Vagina (tissue), 2 donors: Measurements from ENCODE around the gene FHIT. TPM values are rescaled to one million over a fixed set of nuclear protein-coding genes. Genes with fewer than 3 reads are reported as not detected.

ENCODE experiments used
- DNase-seq, 2 donors: peaks; one replicate each; pipeline ENCODE4 v3.0.0-alpha.2; 2017; ENCODE audit errors: extremely low spot score in 2 of 2
- H3K27ac ChIP-seq: fragments of 200-600 bp; sonication (generic); one replicate; pipeline ENCODE4 v1.5.1; 2019
- H3K27me3 ChIP-seq: fragments of 200-600 bp; sonication (generic); one replicate; pipeline ENCODE4 v1.5.1; 2019
- H3K36me3 ChIP-seq, 2 donors: fragments of 200-600 bp; sonication (generic); one replicate each; pipeline ENCODE4 v1.5.1; 2017 to 2019
- H3K4me1 ChIP-seq: fragments of 200-600 bp; sonication (generic); one replicate; pipeline ENCODE4 v1.5.1; 2019
- H3K4me3 ChIP-seq, 2 donors: fragments of 200-600 bp; sonication (generic); 1 replicate in 1 of 2; 2 replicates in 1 of 2; pipeline ENCODE4 v1.5.1; 2016 to 2019
- H3K9me3 ChIP-seq: fragments of 200-600 bp; sonication (generic); one replicate; pipeline ENCODE4 v1.5.1; 2019
- POLR2A ChIP-seq, 2 donors: fragments of 450-650 bp; IDR thresholded peaks; one replicate each; pipeline ENCODE4 v1.6.1; 2017; ENCODE audit warnings: antibody characterized with exemption in 2 of 2, mild to moderate bottlenecking in 2 of 2, moderate library complexity in 2 of 2
- POLR2AphosphoS5 ChIP-seq, 2 donors: sonication (generic); formaldehyde crosslinking; IDR thresholded peaks; one replicate each; pipeline ENCODE4 v1.9.0; 2017; ENCODE audit warnings: antibody characterized with exemption in 2 of 2, mild to moderate bottlenecking in 2 of 2, low read depth in 1 of 2; ENCODE audit not compliant: insufficient read depth in 1 of 2
- intact Hi-C: fragments of 100-400 bp; cut with DNase I; formaldehyde crosslinking; loops from one replicate; pipeline ENCODE4 v1.15.1; 2023
- total RNA-seq: library from RNA; depleted of rRNA; stranded (reverse); fragments of >200 nt; gene quantifications from one replicate; pipeline ENCODE4 v1.2.3, GENCODE V29; 2016
- TF ChIP-seq, protein P1 (sequence below), 3 experiments: fragments of 450-650 bp in 2 of 3; fragments of 200-600 bp in 1 of 3; sonication (generic) in 1 of 3; IDR thresholded peaks; one replicate each; pipeline ENCODE4 v1.5.1; 2017 to 2019; ENCODE audit warnings: antibody characterized with exemption in 3 of 3, mild to moderate bottlenecking in 2 of 3, moderate library complexity in 2 of 3

The FHIT gene
- total RNA-seq, 1 donor from 2014 or later, result 7.9 TPM

- no peak for TF ChIP-seq POLR2AphosphoS5 (IDR thresholded peaks at IDR 0.05; ENCODE audit: insufficient read depth in 1 of 2, low read depth in 1 of 2)
- no peak for TF ChIP-seq POLR2A (IDR thresholded peaks at IDR 0.05)
- TF ChIP-seq, protein P1, sequence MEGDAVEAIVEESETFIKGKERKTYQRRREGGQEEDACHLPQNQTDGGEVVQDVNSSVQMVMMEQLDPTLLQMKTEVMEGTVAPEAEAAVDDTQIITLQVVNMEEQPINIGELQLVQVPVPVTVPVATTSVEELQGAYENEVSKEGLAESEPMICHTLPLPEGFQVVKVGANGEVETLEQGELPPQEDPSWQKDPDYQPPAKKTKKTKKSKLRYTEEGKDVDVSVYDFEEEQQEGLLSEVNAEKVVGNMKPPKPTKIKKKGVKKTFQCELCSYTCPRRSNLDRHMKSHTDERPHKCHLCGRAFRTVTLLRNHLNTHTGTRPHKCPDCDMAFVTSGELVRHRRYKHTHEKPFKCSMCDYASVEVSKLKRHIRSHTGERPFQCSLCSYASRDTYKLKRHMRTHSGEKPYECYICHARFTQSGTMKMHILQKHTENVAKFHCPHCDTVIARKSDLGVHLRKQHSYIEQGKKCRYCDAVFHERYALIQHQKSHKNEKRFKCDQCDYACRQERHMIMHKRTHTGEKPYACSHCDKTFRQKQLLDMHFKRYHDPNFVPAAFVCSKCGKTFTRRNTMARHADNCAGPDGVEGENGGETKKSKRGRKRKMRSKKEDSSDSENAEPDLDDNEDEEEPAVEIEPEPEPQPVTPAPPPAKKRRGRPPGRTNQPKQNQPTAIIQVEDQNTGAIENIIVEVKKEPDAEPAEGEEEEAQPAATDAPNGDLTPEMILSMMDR (IDR thresholded peaks at IDR 0.05), result no peak
- no peaks in the 10 kb centered on the region for H3K36me3 ChIP-seq
- no peak overlapping the region for H3K4me3 ChIP-seq
- intact Hi-C loops, result no loop called here
- H3K27me3 ChIP-seq, result no peaks in the 10 kb centered on the region
- no peak overlapping the region for H3K27ac ChIP-seq
- DNase-seq, result no peak
- H3K9me3 ChIP-seq, result no peaks in the 10 kb centered on the region
- no peaks in the 10 kb centered on the region for H3K4me1 ChIP-seq
These were observed 886.8 kb downstream of the FHIT start for GRCh38 chr3:60364475-60364874.

DNA sequence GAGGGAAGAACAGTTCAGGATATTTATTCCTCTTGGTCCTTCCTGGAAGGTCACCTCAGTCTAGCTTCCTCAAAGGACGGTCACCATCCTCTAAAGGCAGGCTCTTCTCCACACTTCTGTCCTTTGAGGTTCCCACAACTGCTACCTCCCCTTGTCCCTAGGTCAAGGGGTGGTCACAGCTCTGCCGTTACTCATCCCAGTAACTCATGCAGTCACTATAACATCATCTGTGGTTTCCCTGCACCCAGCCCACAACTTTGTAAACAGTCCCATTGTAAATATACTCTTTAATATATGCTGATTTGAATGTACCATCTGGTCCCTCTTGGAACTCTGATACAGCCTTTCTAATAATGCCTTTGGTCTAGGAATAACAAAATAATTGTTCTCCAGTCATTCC, 887.4 kb downstream of the FHIT start:
- Histone ChIP-seq H3K27ac (no peak overlapping the region), H3K36me3 (no peaks in the 10 kb centered on the region), H3K9me3 (no peaks in the 10 kb centered on the region), H3K4me3 (no peak overlapping the region), H3K4me1 (no peaks in the 10 kb centered on the region), H3K27me3 (no peaks in the 10 kb centered on the region)
- TF ChIP-seq POLR2A (IDR thresholded peaks at IDR 0.05) (no peak), POLR2AphosphoS5 (IDR thresholded peaks at IDR 0.05; ENCODE audit: insufficient read depth in 1 of 2, low read depth in 1 of 2) (no peak)
- TF ChIP-seq, protein P1 (IDR thresholded peaks at IDR 0.05), result no peak
- no peak for DNase-seq
- intact Hi-C loops, result no loop called here

DNA sequence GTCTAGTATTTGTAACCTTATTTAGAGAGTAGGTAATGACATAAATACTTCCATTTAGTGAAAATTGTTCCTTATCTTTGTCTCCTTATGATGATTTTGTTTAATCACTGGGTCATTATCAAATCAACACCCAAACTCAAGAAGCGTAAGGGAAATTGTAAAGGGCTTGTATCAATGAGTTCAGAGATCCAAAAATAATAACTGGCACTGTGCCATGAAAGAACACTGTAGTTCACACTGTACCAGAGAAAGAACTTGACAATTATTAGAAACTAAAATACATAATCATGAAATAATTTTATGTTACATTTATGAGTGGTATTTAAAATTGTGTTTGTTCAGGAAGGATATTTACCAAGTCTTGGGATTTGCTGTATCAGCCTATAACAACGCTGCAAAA, 895.4 kb downstream of the FHIT start:
- H3K4me1 ChIP-seq, result no peaks in the 10 kb centered on the region
- no peak for DNase-seq
- TF ChIP-seq POLR2AphosphoS5 (IDR thresholded peaks at IDR 0.05; ENCODE audit: insufficient read depth in 1 of 2, low read depth in 1 of 2) (no peak), POLR2A (IDR thresholded peaks at IDR 0.05) (no peak)
- TF ChIP-seq, protein P1 (IDR thresholded peaks at IDR 0.05), result no peak
- no peaks in the 10 kb centered on the region for H3K27me3 ChIP-seq
- no peaks in the 10 kb centered on the region for H3K36me3 ChIP-seq
- no peak overlapping the region for H3K4me3 ChIP-seq
- no peaks in the 10 kb centered on the region for H3K9me3 ChIP-seq
- intact Hi-C loops, result no loop called here
- no peak overlapping the region for H3K27ac ChIP-seq

DNA sequence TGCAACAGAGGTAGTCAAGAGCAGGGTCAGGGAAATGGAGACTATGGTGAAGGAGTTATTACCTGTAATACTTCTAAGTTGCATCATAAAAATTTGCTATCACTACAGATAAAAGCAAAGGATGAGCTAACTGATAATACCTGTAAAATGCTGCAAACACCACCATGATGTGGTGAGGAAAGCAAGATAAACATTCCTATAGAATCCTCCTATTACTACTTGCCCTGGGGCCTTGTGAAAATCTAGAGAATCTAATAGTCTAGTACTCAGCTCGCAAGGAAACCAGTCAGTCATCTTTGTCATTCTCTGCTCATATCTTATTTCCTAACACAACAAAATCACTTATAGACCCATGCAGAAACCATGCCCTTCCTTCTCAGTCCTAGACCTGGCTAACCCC, 899.8 kb downstream of the FHIT start:
- Histone ChIP-seq H3K9me3 (no peaks in the 10 kb centered on the region), H3K4me1 (no peaks in the 10 kb centered on the region), H3K36me3 (no peaks in the 10 kb centered on the region), H3K27ac (no peak overlapping the region), H3K4me3 (no peak overlapping the region), H3K27me3 (no peaks in the 10 kb centered on the region)
- no peak for TF ChIP-seq POLR2A (IDR thresholded peaks at IDR 0.05)
- no peak for DNase-seq
- intact Hi-C loops, result no loop called here

DNA sequence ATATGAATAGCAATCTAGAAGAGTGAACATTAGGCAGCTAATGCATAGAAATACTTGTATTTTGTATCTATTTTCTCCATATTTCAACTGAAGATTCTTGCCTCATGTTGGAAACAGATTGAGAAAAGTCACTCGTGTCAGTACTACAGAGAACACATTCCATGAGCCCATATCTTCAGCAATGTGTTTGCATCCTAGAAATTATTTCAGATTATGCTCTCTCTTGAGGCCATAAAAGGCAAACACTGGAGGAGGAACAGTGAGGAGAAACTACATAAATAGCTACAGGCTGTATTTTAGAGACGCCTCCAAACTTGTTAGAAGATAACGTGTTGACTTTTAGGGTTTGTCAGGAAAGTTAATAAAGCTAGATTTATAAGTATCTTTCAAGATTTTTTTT, 906.9 kb downstream of the FHIT start:
- intact Hi-C loops, result no loop called here
- H3K4me1 ChIP-seq, result no peaks in the 10 kb centered on the region
- no peak overlapping the region for H3K4me3 ChIP-seq
- no peaks in the 10 kb centered on the region for H3K9me3 ChIP-seq
- no peaks in the 10 kb centered on the region for H3K36me3 ChIP-seq
- TF ChIP-seq, protein P1 (IDR thresholded peaks at IDR 0.05), result no peak
- TF ChIP-seq POLR2AphosphoS5 (IDR thresholded peaks at IDR 0.05; ENCODE audit: insufficient read depth in 1 of 2, low read depth in 1 of 2) (no peak), POLR2A (IDR thresholded peaks at IDR 0.05) (no peak)
- DNase-seq, result no peak
- H3K27ac ChIP-seq, result no peak overlapping the region
- no peaks in the 10 kb centered on the region for H3K27me3 ChIP-seq

GRCh38 chr3:60343831-60344230, 907.4 kb downstream of the FHIT start:
- no peak overlapping the region for H3K27ac ChIP-seq
- no peak overlapping the region for H3K4me3 ChIP-seq
- no peaks in the 10 kb centered on the region for H3K36me3 ChIP-seq
- H3K4me1 ChIP-seq, result no peaks in the 10 kb centered on the region
- no peaks in the 10 kb centered on the region for H3K9me3 ChIP-seq
- no peak for DNase-seq
- intact Hi-C loops, result no loop called here
- TF ChIP-seq, protein P1 (IDR thresholded peaks at IDR 0.05), result no peak
- TF ChIP-seq POLR2A (IDR thresholded peaks at IDR 0.05), result no peak
- no peak for TF ChIP-seq POLR2AphosphoS5 (IDR thresholded peaks at IDR 0.05; ENCODE audit: insufficient read depth in 1 of 2, low read depth in 1 of 2)
- no peaks in the 10 kb centered on the region for H3K27me3 ChIP-seq
